GM18498 (cell line): Measurements from ENCODE around the gene DOK7.

Experiments
- ATAC-seq: cut with Tn5 transposase; IDR thresholded peaks from one replicate; pipeline ENCODE4 v1.9.1; 2021; ENCODE audit warnings: mild to moderate bottlenecking, moderate library complexity; ENCODE audit not compliant: unreplicated experiment

Gene DOK7

GRCh38 chr4:3473996-3474765, 11.1 kb downstream of the DOK7 start:
- ATAC-seq: no peak

- no peak for ATAC-seq
Observed at GRCh38 chr4:3475041-3475712, 12.1 kb downstream of the DOK7 start.

GRCh38 chr4:3475713-3476260, 12.7 kb downstream of the DOK7 start:
- no peak for ATAC-seq

- ATAC-seq: no peak
Observed at GRCh38 chr4:3476341-3476747, 13.2 kb downstream of the DOK7 start.

GRCh38 chr4:3476936-3477749, 14.0 kb downstream of the DOK7 start:
- no peak for ATAC-seq

GRCh38 chr4:3477750-3478430, 14.8 kb downstream of the DOK7 start:
- ATAC-seq: no peak

GRCh38 chr4:3478446-3479357, 15.6 kb downstream of the DOK7 start:
- ATAC-seq: no peak

- no peak for ATAC-seq
Observed at GRCh38 chr4:3479358-3480101, 16.4 kb downstream of the DOK7 start.

- ATAC-seq: peak; percentile 67
Observed at GRCh38 chr4:3480528-3481112, 17.5 kb downstream of the DOK7 start.

- no peak for ATAC-seq
Observed at GRCh38 chr4:3481113-3481531, 18.0 kb downstream of the DOK7 start.

- ATAC-seq: no peak
Observed at GRCh38 chr4:3481783-3482393, 18.8 kb downstream of the DOK7 start.

GRCh38 chr4:3482707-3483106, 19.6 kb downstream of the DOK7 start:
- no peak for ATAC-seq

- ATAC-seq: no peak
Observed at GRCh38 chr4:3483471-3483921, 20.4 kb downstream of the DOK7 start.

GRCh38 chr4:3484057-3484973, 21.2 kb downstream of the DOK7 start:
- ATAC-seq: no peak

- ATAC-seq: no peak
Observed at GRCh38 chr4:3485011-3485791, 22.1 kb downstream of the DOK7 start.

GRCh38 chr4:3485886-3486540, 22.9 kb downstream of the DOK7 start:
- ATAC-seq: no peak
